K562 (cell line): ENCODE results near the gene WDR70.

ENCODE experiments used
- CCNT2 ChIP-seq: IDR thresholded peaks from 2 replicates; pipeline ENCODE4 v1.6.1; 2011; ENCODE audit warnings: borderline replicate concordance, low read depth, mild to moderate bottlenecking, moderate library complexity, mixed read lengths, low read length; ENCODE audit not compliant: insufficient read length; ENCODE audit errors: extremely low read depth
- CTCF ChIP-seq, 3 experiments: IDR thresholded peaks in 2 of 3; conservative IDR thresholded peaks in 1 of 3; 2 replicates each; pipeline ENCODE4 v1.5.1; 2011 to 2012; ENCODE audit warnings: low read length in 3 of 3, mild to moderate bottlenecking in 3 of 3, control low read depth in 2 of 3, improper control_type of control experiment in 1 of 3, inconsistent platforms in 1 of 3, low read depth in 1 of 3, mixed read lengths in 1 of 3, moderate library complexity in 1 of 3; ENCODE audit not compliant: insufficient read depth in 2 of 3
- EP300 ChIP-seq: IDR thresholded peaks from 2 replicates; pipeline ENCODE4 v1.6.1; 2012; ENCODE audit warnings: low read length, improper control_type of control experiment
- MTA2 ChIP-seq: fragments of 450-650 bp; IDR thresholded peaks from 2 replicates; pipeline ENCODE4 v1.6.1; 2016; ENCODE audit warnings: low read depth
- PATZ1 ChIP-seq: fragments of 250-450 bp; sonication (Bioruptor Pico); IDR thresholded peaks from 2 replicates; pipeline ENCODE4 v1.5.0; 2020; ENCODE audit warnings: mild to moderate bottlenecking, borderline replicate concordance
- POLR2A ChIP-seq: fragments of 450-650 bp; conservative IDR thresholded peaks from 2 replicates; pipeline ENCODE4 v1.6.1; 2016
- POLR2AphosphoS5 ChIP-seq: IDR thresholded peaks from 2 replicates; pipeline ENCODE4 v1.6.1; 2011; ENCODE audit warnings: mild to moderate bottlenecking, low read depth, low read length, moderate library complexity; ENCODE audit not compliant: control insufficient read depth, insufficient read depth
- REST ChIP-seq, 2 experiments: fragments of 450-650 bp; formaldehyde crosslinking in 1 of 2; IDR thresholded peaks; 2 replicates each; pipeline versions ENCODE4 v1.4.0 to v1.6.1; 2014 to 2020; ENCODE audit warnings: mild to moderate bottlenecking in 2 of 2, borderline replicate concordance in 1 of 2, low read depth in 1 of 2
- RNF2 ChIP-seq: sonication (generic); IDR thresholded peaks from 2 replicates; pipeline ENCODE4 v1.6.1; 2016
- TAF1 ChIP-seq: IDR thresholded peaks from 2 replicates; pipeline ENCODE4 v1.6.1; 2011; ENCODE audit warnings: mild to moderate bottlenecking, low read length, moderate library complexity; ENCODE audit not compliant: insufficient read depth, control insufficient read depth, severe bottlenecking; ENCODE audit errors: extremely low read depth
- USF2 ChIP-seq: sonication (generic); formaldehyde crosslinking; IDR thresholded peaks from 2 replicates; pipeline ENCODE4 v1.5.0; 2020; ENCODE audit warnings: missing genetic modification reagents
- ZFPM2 ChIP-seq: fragments of 250-450 bp; sonication (Bioruptor Pico); IDR thresholded peaks from 2 replicates; pipeline ENCODE4 v1.5.1; 2022; ENCODE audit warnings: mild to moderate bottlenecking
- ZNF232 ChIP-seq: sonication (generic); formaldehyde crosslinking; IDR thresholded peaks from 2 replicates; pipeline ENCODE4 v1.8.0; 2022; ENCODE audit warnings: mild to moderate bottlenecking, missing genetic modification reagents

- no peak for TF ChIP-seq REST (IDR thresholded peaks at IDR 0.05; ENCODE audit: borderline replicate concordance)
- no peak for TF ChIP-seq REST (CRISPR knock-in tag; IDR thresholded peaks at IDR 0.05; ENCODE audit: low read depth)
- no peak for TF ChIP-seq ZFPM2 (CRISPR knock-in tag)
- no peak for TF ChIP-seq CCNT2
- TF ChIP-seq TAF1 = no peak
- no peak for TF ChIP-seq PATZ1
- TF ChIP-seq POLR2AphosphoS5 = no peak
- TF ChIP-seq ZNF232 (CRISPR knock-in tag) = no peak
- no peak for TF ChIP-seq USF2
- no peak for TF ChIP-seq CTCF (IDR thresholded peaks at IDR 0.05 in 2 of 3, conservative IDR thresholded peaks at IDR 0.05 in 1 of 3; ENCODE audit: insufficient read depth in 2 of 3, low read depth in 1 of 3, low read length in 3 of 3)
- TF ChIP-seq RNF2 = no peak
- no peak for TF ChIP-seq POLR2A
- TF ChIP-seq EP300 = no peak
- no peak for TF ChIP-seq MTA2
These were observed 306.1 kb downstream of the WDR70 start for GRCh38 chr5:37685211-37685610.
